K562 (cell line): ENCODE measurements around the gene TDRD9. TPM values are rescaled to one million over a fixed set of nuclear protein-coding genes. Genes with fewer than 3 reads are reported as not detected.

Experiments
- ATF1 ChIP-seq, 2 experiments: fragments of 450-650 bp in 1 of 2; IDR thresholded peaks; 2 replicates each; pipeline ENCODE4 v1.6.1; 2016; ENCODE audit warnings: missing compliant biosample characterization in 1 of 2, missing genetic modification characterization in 1 of 2
- C11orf30 ChIP-seq: fragments of 450-650 bp; IDR thresholded peaks from 2 replicates; pipeline ENCODE4 v1.6.1; 2016; ENCODE audit warnings: low read depth, mild to moderate bottlenecking
- CREB3L1 ChIP-seq: fragments of 450-650 bp; IDR thresholded peaks from 2 replicates; pipeline ENCODE4 v1.6.1; 2014; ENCODE audit warnings: low read depth, mild to moderate bottlenecking, moderate library complexity, borderline replicate concordance
- CTCF ChIP-seq, 3 experiments: IDR thresholded peaks in 2 of 3; conservative IDR thresholded peaks in 1 of 3; 2 replicates each; pipeline ENCODE4 v1.5.1; 2011 to 2012; ENCODE audit warnings: low read length in 3 of 3, mild to moderate bottlenecking in 3 of 3, control low read depth in 2 of 3, improper control_type of control experiment in 1 of 3, inconsistent platforms in 1 of 3, low read depth in 1 of 3, mixed read lengths in 1 of 3, moderate library complexity in 1 of 3; ENCODE audit not compliant: insufficient read depth in 2 of 3
- CTCFL ChIP-seq: IDR thresholded peaks from 2 replicates; pipeline ENCODE4 v1.6.1; 2011; ENCODE audit warnings: borderline replicate concordance, low read depth, mild to moderate bottlenecking, moderate library complexity, low read length; ENCODE audit not compliant: insufficient read depth, poor library complexity, severe bottlenecking
- DDX20 ChIP-seq: fragments of 450-650 bp; IDR thresholded peaks from 2 replicates; pipeline ENCODE4 v1.6.1; 2016; ENCODE audit warnings: missing genetic modification characterization, low read depth, mild to moderate bottlenecking, missing compliant biosample characterization, moderate library complexity
- EP300 ChIP-seq: IDR thresholded peaks from 2 replicates; pipeline ENCODE4 v1.6.1; 2012; ENCODE audit warnings: low read length, improper control_type of control experiment
- FOXK2 ChIP-seq, 2 experiments: fragments of 450-650 bp; IDR thresholded peaks in 1 of 2; conservative IDR thresholded peaks in 1 of 2; 2 replicates each; pipeline ENCODE4 v1.6.1; 2016; ENCODE audit warnings: low read depth in 2 of 2, mild to moderate bottlenecking in 1 of 2
- IFI16 ChIP-seq: fragments of 250-450 bp; sonication (Bioruptor Pico); IDR thresholded peaks from 2 replicates; pipeline ENCODE4 v2.1.2; 2022; ENCODE audit warnings: mild to moderate bottlenecking, inconsistent platforms
- MECOM ChIP-seq: fragments of 250-450 bp; sonication (Bioruptor Pico); IDR thresholded peaks from 2 replicates; pipeline ENCODE4 v1.8.0; 2022; ENCODE audit warnings: inconsistent platforms
- PHF20 ChIP-seq: fragments of 450-650 bp; IDR thresholded peaks from 2 replicates; pipeline ENCODE4 v1.6.1; 2018; ENCODE audit not compliant: partially characterized antibody
- SMARCE1 ChIP-seq: fragments of 450-650 bp; IDR thresholded peaks from 2 replicates; pipeline ENCODE4 v1.7.1; 2016; ENCODE audit warnings: mild to moderate bottlenecking
- TAF9B ChIP-seq: fragments of 450-650 bp; IDR thresholded peaks from 2 replicates; pipeline ENCODE4 v1.6.1; 2018; ENCODE audit warnings: mild to moderate bottlenecking; ENCODE audit not compliant: partially characterized antibody
- polyA plus RNA-seq, 8 experiments: library from polyadenylated mRNA; depleted of rRNA in 4 of 8; stranded (reverse) in 5 of 8; unstranded in 3 of 8; fragments of >200 nt; fragmentation: Nextera tagmentation in 2 of 8; fragmentation: Illumina TruSeq in 1 of 8; extraction: Ambion mirVana in 2 of 8; extraction: Trizol in 1 of 8; gene quantifications; 2 replicates each; pipeline versions ENCODE4 v1.2.1 to v1.2.3, GENCODE V29; 2011 to 2014; ENCODE audit warnings: inconsistent platforms in 1 of 8, missing spikeins in 1 of 8
- total RNA-seq, 7 experiments: library from RNA; depleted of rRNA in 6 of 7; stranded (reverse); fragments of >200 nt in 6 of 7; fragmentation: Illumina TruSeq in 2 of 7; extraction: Trizol in 2 of 7; gene quantifications; 2 replicates each; pipeline versions ENCODE4 v1.2.1 to v1.2.3, GENCODE V29; 2011 to 2021; ENCODE audit warnings: low replicate concordance in 1 of 7
- TF ChIP-seq, protein P1 (sequence below): fragments of 200-800 bp; sonication (Bioruptor generic); IDR thresholded peaks from 2 replicates; pipeline ENCODE4 v1.6.1; 2017; ENCODE audit warnings: missing genetic modification characterization, missing compliant biosample characterization
- TF ChIP-seq, protein P2 (sequence below): sonication (generic); formaldehyde crosslinking; IDR thresholded peaks from 2 replicates; pipeline ENCODE4 v1.8.0; 2022; ENCODE audit warnings: mild to moderate bottlenecking, missing genetic modification reagents
- TF ChIP-seq, protein P3 (sequence below): fragments of 450-650 bp; formaldehyde crosslinking; IDR thresholded peaks from 2 replicates; pipeline ENCODE4 v1.4.0; 2020; ENCODE audit warnings: mild to moderate bottlenecking, mixed read lengths

TDRD9 gene
- total and polyA plus RNA-seq, 9 of the 15 experiments (the other 6 are each of a cell fraction or from before 2014, with no cell fraction given), result 0.04 to 0.14 (median 0.04) TPM; not detected in 5

DNA sequence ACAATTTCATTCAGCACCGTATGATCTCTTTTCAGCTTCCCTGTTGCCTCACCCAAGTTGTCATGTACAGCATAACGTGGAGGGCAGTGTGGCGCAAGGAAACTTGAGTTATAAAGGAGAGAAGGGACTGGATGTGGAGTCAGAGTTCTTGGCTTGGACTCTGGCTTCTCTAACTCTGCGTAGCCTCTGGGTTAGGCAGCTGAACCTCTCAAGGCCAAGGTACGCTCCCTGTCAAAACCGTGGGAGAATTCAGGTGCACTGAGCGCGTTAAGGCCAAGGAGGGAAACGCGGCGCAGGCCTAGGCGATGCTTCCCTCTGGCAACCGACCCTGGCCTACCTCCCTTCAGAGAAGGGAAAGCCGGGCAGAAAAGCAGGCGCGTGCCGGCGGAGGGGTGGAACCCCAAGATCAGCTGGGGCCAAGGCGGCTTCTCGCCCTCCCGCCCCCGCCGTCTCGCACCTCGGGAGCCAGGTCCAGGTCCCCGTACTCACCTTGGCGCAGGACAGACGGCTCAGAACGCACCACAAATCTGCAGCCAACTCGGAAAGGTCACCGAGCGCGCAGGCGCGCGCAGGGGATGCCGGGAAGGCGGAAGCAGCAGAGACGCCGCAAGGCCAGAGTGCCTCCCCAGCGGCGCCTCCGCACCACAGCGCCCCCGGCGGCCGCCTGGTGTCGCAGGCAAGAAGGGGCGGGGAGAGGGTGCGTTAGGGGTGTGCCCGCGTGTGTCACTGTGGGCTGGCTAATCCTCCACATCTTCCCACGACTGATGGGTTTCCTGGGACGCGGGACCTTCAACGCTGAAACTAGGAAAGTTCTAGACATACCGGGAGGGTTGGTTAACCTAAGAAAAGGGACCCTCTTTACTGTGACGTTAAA lies 7.0 kb upstream of the TDRD9 start (continued):
- TF ChIP-seq CTCFL, result peak; percentile 76
- TF ChIP-seq, protein P1, sequence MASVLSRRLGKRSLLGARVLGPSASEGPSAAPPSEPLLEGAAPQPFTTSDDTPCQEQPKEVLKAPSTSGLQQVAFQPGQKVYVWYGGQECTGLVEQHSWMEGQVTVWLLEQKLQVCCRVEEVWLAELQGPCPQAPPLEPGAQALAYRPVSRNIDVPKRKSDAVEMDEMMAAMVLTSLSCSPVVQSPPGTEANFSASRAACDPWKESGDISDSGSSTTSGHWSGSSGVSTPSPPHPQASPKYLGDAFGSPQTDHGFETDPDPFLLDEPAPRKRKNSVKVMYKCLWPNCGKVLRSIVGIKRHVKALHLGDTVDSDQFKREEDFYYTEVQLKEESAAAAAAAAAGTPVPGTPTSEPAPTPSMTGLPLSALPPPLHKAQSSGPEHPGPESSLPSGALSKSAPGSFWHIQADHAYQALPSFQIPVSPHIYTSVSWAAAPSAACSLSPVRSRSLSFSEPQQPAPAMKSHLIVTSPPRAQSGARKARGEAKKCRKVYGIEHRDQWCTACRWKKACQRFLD (CRISPR knock-in tag), result 0 out of 2 replicates have a peak, but pooled peaks have one; percentile 35
- no peak for TF ChIP-seq MECOM
- peak; percentile 89 to 93 (median 92) for TF ChIP-seq CTCF (IDR thresholded peaks at IDR 0.05 in 2 of 3, conservative IDR thresholded peaks at IDR 0.05 in 1 of 3; ENCODE audit: insufficient read depth in 2 of 3, low read depth in 1 of 3, low read length in 3 of 3)
- TF ChIP-seq TAF9B, result peak; percentile 34
- peak; percentile 39 to 48; a peak in 1 of 4 replicates for TF ChIP-seq FOXK2 (conservative IDR thresholded peaks at IDR 0.05 in 1 of 2, IDR thresholded peaks at IDR 0.05 in 1 of 2; ENCODE audit: low read depth in 2 of 2)
- TF ChIP-seq CREB3L1, result peak; percentile 45; the same call in 1 of the 2 replicates
- TF ChIP-seq EP300, result peak; percentile 44
- TF ChIP-seq IFI16 (CRISPR knock-in tag), result no peak
- TF ChIP-seq DDX20 (tag), result no peak
- peak; percentile 79 for TF ChIP-seq PHF20
- TF ChIP-seq C11orf30, result peak; percentile 74
- TF ChIP-seq, protein P2, sequence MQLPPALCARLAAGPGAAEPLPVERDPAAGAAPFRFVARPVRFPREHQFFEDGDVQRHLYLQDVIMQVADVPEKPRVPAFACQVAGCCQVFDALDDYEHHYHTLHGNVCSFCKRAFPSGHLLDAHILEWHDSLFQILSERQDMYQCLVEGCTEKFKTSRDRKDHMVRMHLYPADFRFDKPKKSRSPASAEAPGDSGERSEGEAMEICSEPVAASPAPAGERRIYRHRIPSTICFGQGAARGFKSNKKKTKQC (CRISPR knock-in tag), result peak; percentile 69; the same call in 1 of the 2 replicates
- TF ChIP-seq SMARCE1, result 0 out of 2 replicates have a peak, but pooled peaks have one; percentile 13
- TF ChIP-seq, protein P3, sequence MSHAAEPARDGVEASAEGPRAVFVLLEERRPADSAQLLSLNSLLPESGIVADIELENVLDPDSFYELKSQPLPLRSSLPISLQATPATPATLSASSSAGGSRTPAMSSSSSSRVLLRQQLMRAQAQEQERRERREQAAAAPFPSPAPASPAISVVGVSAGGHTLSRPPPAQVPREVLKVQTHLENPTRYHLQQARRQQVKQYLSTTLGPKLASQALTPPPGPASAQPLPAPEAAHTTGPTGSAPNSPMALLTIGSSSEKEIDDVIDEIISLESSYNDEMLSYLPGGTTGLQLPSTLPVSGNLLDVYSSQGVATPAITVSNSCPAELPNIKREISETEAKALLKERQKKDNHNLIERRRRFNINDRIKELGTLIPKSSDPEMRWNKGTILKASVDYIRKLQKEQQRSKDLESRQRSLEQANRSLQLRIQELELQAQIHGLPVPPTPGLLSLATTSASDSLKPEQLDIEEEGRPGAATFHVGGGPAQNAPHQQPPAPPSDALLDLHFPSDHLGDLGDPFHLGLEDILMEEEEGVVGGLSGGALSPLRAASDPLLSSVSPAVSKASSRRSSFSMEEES, result no peak
- TF ChIP-seq ATF1 (CRISPR knock-in tag; IDR thresholded peaks at IDR 0.05), result no peak
- TF ChIP-seq ATF1 (tag; IDR thresholded peaks at IDR 0.05), result peak; percentile 73
